ENCODE results near the gene SLC5A11. TPM values are rescaled to one million over a fixed set of nuclear protein-coding genes. Genes with fewer than 3 reads are reported as not detected.

SLC5A11 gene
- total RNA-seq, 1 experiment from 2014 or later, result 0.22 TPM

GRCh38 chr16:24883714-24884151, 38.0 kb downstream of the SLC5A11 start:
- Histone ChIP-seq H2AK5ac (ENCODE audit: insufficient read length, low read length) (no peak overlapping the region), H3K4me1 (ENCODE audit: insufficient read depth, low read length) (no peaks in the 10 kb centered on the region), H2BK20ac (ENCODE audit: low read depth, low read length, poor library complexity, severe bottlenecking) (no peak overlapping the region), H3K79me2 (ENCODE audit: insufficient read depth, low read length) (no peaks in the 10 kb centered on the region), H3K18ac (ENCODE audit: insufficient read length, low read depth, low read length) (no peak overlapping the region), H2BK12ac (ENCODE audit: insufficient read length, low read depth, low read length) (no peak overlapping the region), H4K20me1 (ENCODE audit: control insufficient read depth, insufficient read depth, insufficient read length) (no peaks in the 10 kb centered on the region), H3K79me1 (ENCODE audit: insufficient read depth, low read depth, low read length, poor library complexity, severe bottlenecking) (no peaks in the 10 kb centered on the region), H3K4me2 (ENCODE audit: insufficient read depth, insufficient read length, low read length) (no peak overlapping the region), H3K23ac (ENCODE audit: insufficient read length, low read depth, low read length) (no peak overlapping the region), H3T11ph (ENCODE audit: low read length) (no peak overlapping the region), H4K5ac (ENCODE audit: insufficient read length, low read depth, low read length) (no peak overlapping the region), H2AFZ (ENCODE audit: low read length) (no peak overlapping the region), H3K9ac (ENCODE audit: extremely low read depth, insufficient read length, low read length) (no peak overlapping the region), H3K9me3 (ENCODE audit: control insufficient read depth, low read depth, low read length) (no peaks in the 10 kb centered on the region), H2BK120ac (ENCODE audit: low read depth, low read length, poor library complexity, severe bottlenecking) (no peak overlapping the region), H2BK5ac (ENCODE audit: insufficient read length, low read length) (no peak overlapping the region), H2BK15ac (ENCODE audit: low read depth, low read length) (no peak overlapping the region), H3K23me2 (ENCODE audit: insufficient read length, low read depth, low read length, poor library complexity, severe bottlenecking) (no peaks in the 10 kb centered on the region), H3K14ac (ENCODE audit: insufficient read depth, low read length) (no peak overlapping the region), H4K91ac (ENCODE audit: insufficient read length, low read depth, low read length) (no peak overlapping the region), H4K8ac (replicated peaks; ENCODE audit: insufficient read length, low read depth, low read length) (no peak overlapping the region), H3K4ac (ENCODE audit: low read depth, low read length) (no peak overlapping the region), H3K56ac (ENCODE audit: insufficient read length, low read depth, low read length) (no peak overlapping the region), H3K27ac (ENCODE audit: insufficient read length, low read depth, low read length) (no peak overlapping the region), H3K27me3 (ENCODE audit: insufficient read depth, low read length) (no peaks in the 10 kb centered on the region)
- Mint-ChIP-seq H3K4me1 (peaks cover 6% of the 10 kb centered on the region in 2 experiments; a peak in 3 of 4 replicates), H3K9me3 (no peaks in the 10 kb centered on the region), H3K27ac (no peak overlapping the region), H3K4me3 (no peak overlapping the region), H3K27me3 (ENCODE audit: low read depth) (peaks cover 5% of the 10 kb centered on the region; the same call in 1 of the 2 replicates), H3K36me3 (ENCODE audit: insufficient read depth in 1 of 3, low read depth in 3 of 3) (no peaks in the 10 kb centered on the region; a peak in 1 of 7 replicates)
- DNase-seq, result peak; percentile 35
- WGBS (ENCODE audit: extremely low coverage, insufficient read length, low lambda C conversion rate), result no CpG with 5 or more reads among the region's 12 CpGs
- TF ChIP-seq, protein P1, sequence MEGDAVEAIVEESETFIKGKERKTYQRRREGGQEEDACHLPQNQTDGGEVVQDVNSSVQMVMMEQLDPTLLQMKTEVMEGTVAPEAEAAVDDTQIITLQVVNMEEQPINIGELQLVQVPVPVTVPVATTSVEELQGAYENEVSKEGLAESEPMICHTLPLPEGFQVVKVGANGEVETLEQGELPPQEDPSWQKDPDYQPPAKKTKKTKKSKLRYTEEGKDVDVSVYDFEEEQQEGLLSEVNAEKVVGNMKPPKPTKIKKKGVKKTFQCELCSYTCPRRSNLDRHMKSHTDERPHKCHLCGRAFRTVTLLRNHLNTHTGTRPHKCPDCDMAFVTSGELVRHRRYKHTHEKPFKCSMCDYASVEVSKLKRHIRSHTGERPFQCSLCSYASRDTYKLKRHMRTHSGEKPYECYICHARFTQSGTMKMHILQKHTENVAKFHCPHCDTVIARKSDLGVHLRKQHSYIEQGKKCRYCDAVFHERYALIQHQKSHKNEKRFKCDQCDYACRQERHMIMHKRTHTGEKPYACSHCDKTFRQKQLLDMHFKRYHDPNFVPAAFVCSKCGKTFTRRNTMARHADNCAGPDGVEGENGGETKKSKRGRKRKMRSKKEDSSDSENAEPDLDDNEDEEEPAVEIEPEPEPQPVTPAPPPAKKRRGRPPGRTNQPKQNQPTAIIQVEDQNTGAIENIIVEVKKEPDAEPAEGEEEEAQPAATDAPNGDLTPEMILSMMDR (conservative IDR thresholded peaks at IDR 0.05), result no peak

All from H9 (cell line).